Measurements from ENCODE around the gene SUPT4H1. TPM values are rescaled to one million over a fixed set of nuclear protein-coding genes. Genes with fewer than 3 reads are reported as not detected.

Gene SUPT4H1
- total RNA-seq, 1 experiment from 2014 or later: 109 TPM

DNA sequence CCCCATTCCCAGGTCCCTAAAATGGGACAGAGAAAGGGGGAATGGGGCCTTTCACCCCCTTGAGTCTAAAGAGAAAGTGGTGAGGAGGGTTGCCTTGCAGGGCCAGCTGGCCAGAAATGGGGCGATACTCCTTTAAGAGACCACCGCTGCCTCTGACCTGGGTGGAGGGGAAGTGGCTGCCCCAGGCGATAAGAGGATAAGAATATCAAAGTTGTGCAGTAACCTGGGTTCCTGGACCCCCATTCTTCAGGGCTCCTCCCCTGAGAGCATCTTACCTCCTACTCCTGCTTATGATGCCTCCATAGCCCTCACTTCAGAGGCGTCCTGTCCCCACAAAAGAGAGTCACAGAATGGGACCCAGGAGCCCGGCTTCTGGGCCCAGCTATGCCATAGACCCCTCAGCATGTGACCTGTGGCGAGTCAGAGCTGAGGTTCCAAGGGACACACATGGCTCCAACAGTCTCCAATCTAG is 18.2 kb downstream of the SUPT4H1 start:
- Histone ChIP-seq H2BK12ac (ENCODE audit: insufficient read length, low read depth, low read length) (no peak overlapping the region), H4K20me1 (ENCODE audit: control insufficient read depth, insufficient read depth, insufficient read length) (no peaks in the 10 kb centered on the region), H3K79me1 (ENCODE audit: insufficient read depth, low read depth, low read length, poor library complexity, severe bottlenecking) (no peaks in the 10 kb centered on the region), H2BK120ac (ENCODE audit: low read depth, low read length, poor library complexity, severe bottlenecking) (no peak overlapping the region), H3K56ac (ENCODE audit: insufficient read length, low read depth, low read length) (no peak overlapping the region), H3K79me2 (ENCODE audit: insufficient read depth, low read length) (no peaks in the 10 kb centered on the region), H2AFZ (ENCODE audit: low read length) (no peak overlapping the region), H4K91ac (ENCODE audit: insufficient read length, low read depth, low read length) (no peak overlapping the region), H2BK15ac (ENCODE audit: low read depth, low read length) (no peak overlapping the region), H3K9ac (ENCODE audit: extremely low read depth, insufficient read length, low read length) (no peak overlapping the region), H3K9me3 (ENCODE audit: control insufficient read depth, low read depth, low read length) (no peaks in the 10 kb centered on the region), H2AK5ac (ENCODE audit: insufficient read length, low read length) (no peak overlapping the region), H3K27me3 (ENCODE audit: insufficient read depth, low read length) (no peaks in the 10 kb centered on the region), H4K5ac (ENCODE audit: insufficient read length, low read depth, low read length) (no peak overlapping the region), H3K23me2 (ENCODE audit: insufficient read length, low read depth, low read length, poor library complexity, severe bottlenecking) (no peaks in the 10 kb centered on the region), H3K4me1 (ENCODE audit: insufficient read depth, low read length) (peaks cover 11% of the 10 kb centered on the region; the same call in 1 of the 2 replicates), H3K23ac (ENCODE audit: insufficient read length, low read depth, low read length) (no peak overlapping the region), H2BK5ac (ENCODE audit: insufficient read length, low read length) (no peak overlapping the region), H3K18ac (ENCODE audit: insufficient read length, low read depth, low read length) (no peak overlapping the region), H4K8ac (replicated peaks; ENCODE audit: insufficient read length, low read depth, low read length) (no peak overlapping the region), H3K27ac (ENCODE audit: insufficient read length, low read depth, low read length) (no peak overlapping the region), H2BK20ac (ENCODE audit: low read depth, low read length, poor library complexity, severe bottlenecking) (no peak overlapping the region), H3K4ac (ENCODE audit: low read depth, low read length) (no peak overlapping the region), H3T11ph (ENCODE audit: low read length) (no peak overlapping the region), H3K4me2 (ENCODE audit: insufficient read depth, insufficient read length, low read length) (no peak overlapping the region), H3K14ac (ENCODE audit: insufficient read depth, low read length) (no peak overlapping the region)
- H3K27me3 Mint-ChIP-seq (ENCODE audit: low read depth): peaks cover 6% of the 10 kb centered on the region
- peaks cover 45 to 59% of the 10 kb centered on the region in 2 experiments for H3K4me1 Mint-ChIP-seq
- H3K4me3 Mint-ChIP-seq: no peak overlapping the region
- TF ChIP-seq, protein P1, sequence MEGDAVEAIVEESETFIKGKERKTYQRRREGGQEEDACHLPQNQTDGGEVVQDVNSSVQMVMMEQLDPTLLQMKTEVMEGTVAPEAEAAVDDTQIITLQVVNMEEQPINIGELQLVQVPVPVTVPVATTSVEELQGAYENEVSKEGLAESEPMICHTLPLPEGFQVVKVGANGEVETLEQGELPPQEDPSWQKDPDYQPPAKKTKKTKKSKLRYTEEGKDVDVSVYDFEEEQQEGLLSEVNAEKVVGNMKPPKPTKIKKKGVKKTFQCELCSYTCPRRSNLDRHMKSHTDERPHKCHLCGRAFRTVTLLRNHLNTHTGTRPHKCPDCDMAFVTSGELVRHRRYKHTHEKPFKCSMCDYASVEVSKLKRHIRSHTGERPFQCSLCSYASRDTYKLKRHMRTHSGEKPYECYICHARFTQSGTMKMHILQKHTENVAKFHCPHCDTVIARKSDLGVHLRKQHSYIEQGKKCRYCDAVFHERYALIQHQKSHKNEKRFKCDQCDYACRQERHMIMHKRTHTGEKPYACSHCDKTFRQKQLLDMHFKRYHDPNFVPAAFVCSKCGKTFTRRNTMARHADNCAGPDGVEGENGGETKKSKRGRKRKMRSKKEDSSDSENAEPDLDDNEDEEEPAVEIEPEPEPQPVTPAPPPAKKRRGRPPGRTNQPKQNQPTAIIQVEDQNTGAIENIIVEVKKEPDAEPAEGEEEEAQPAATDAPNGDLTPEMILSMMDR (conservative IDR thresholded peaks at IDR 0.05): no peak
- no peak overlapping the region for H3K27ac Mint-ChIP-seq
- H3K36me3 Mint-ChIP-seq (ENCODE audit: insufficient read depth in 1 of 3, low read depth in 3 of 3): no peaks in the 10 kb centered on the region
- no peaks in the 10 kb centered on the region for H3K9me3 Mint-ChIP-seq
- no peak for DNase-seq
- WGBS (ENCODE audit: extremely low coverage, insufficient read length, low lambda C conversion rate): no CpG with 5 or more reads among the region's 6 CpGs

Measured in H9 (cell line).